T47D (cell line): ENCODE measurements around the gene PRKN.

Experiments used
- DNase-seq, 2 experiments: peaks; one replicate each; pipeline versions ENCODE4 v3.0.0 to v3.0.0-alpha.2; 2011 to 2012; ENCODE audit warnings: low read depth in 1 of 2, low spot score in 1 of 2
- JUND ChIP-seq: IDR thresholded peaks from 2 replicates; pipeline ENCODE4 v1.6.1; 2012; ENCODE audit warnings: low read depth
- in situ Hi-C: cut with HindIII; loops from 2 replicates; pipeline ENCODE4 v1.10.0; 2016; ENCODE audit warnings: low sequenced_read_pairs, low pct_unique_long_range_greater_than_20kb

The PRKN gene

GRCh38 chr6:162294029-162294428 lies 433.5 kb downstream of the PRKN start:
- no peak for DNase-seq

DNA sequence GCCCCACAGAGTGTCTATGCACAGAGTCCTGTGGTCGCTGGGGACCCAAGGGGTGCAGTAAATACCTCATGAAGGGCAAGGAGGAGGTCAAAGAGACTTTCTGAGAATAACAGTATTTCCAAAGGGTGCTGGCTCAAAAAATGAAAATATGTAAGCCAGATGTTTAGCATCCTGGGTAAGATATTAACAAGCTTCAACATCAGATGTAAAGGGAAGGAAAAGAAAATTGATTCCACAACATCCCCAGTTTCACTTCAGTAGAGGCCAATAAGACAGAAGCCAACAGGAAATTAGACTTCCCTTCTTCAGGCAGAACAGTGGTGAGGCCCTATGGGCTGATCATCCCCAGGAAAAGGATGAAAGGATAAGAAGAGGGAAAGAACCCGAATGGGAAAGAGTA lies 434.7 kb downstream of the PRKN start:
- no peak for DNase-seq
- in situ Hi-C loops: no loop called here
- no peak for TF ChIP-seq JUND

More at GRCh38 chr6:162294029-162294428, 433.5 kb downstream of the PRKN start:
- in situ Hi-C loops: no loop called here
- no peak for TF ChIP-seq JUND

- in situ Hi-C loops: no loop called here
- TF ChIP-seq JUND: no peak
- no peak for DNase-seq
These were observed 436.6 kb downstream of the PRKN start for GRCh38 chr6:162290846-162291465.

GRCh38 chr6:162289972-162290371 lies 437.6 kb downstream of the PRKN start:
- in situ Hi-C loops: no loop called here
- no peak for DNase-seq
- TF ChIP-seq JUND: no peak

- no peak for TF ChIP-seq JUND
- no peak for DNase-seq
- in situ Hi-C loops: no loop called here
These were observed 453.6 kb downstream of the PRKN start for GRCh38 chr6:162273986-162274385.

- no peak for DNase-seq
- no peak for TF ChIP-seq JUND
These were observed 455.6 kb downstream of the PRKN start for GRCh38 chr6:162271922-162272321.

GRCh38 chr6:162270966-162271365 lies 456.6 kb downstream of the PRKN start:
- in situ Hi-C loops: no loop called here
- TF ChIP-seq JUND: no peak
- no peak for DNase-seq

More at GRCh38 chr6:162271922-162272321, 455.6 kb downstream of the PRKN start:
- in situ Hi-C loops: no loop called here

DNA sequence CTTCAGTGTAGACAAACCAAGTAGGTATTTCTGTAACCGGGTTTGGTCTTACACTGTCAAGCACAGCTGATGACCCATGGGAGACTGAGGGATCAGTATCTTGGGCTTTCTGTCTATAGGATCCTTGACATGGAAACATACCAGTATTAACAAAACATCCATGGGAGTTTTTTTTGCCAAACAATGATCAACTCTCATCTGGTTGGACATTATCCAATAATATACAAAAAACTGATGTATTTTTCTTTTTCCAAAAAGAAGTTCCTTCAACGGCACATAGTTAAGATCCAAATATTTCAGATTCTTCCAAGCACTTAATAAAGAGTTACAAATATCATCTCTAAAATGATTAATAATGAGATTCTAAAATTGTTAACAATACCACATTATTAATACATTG lies 459.9 kb downstream of the PRKN start:
- no peak for TF ChIP-seq JUND
- in situ Hi-C loops: no loop called here
- no peak for DNase-seq

GRCh38 chr6:162267126-162267525 lies 460.4 kb downstream of the PRKN start:
- in situ Hi-C loops: no loop called here
- no peak for DNase-seq
- no peak for TF ChIP-seq JUND

DNA sequence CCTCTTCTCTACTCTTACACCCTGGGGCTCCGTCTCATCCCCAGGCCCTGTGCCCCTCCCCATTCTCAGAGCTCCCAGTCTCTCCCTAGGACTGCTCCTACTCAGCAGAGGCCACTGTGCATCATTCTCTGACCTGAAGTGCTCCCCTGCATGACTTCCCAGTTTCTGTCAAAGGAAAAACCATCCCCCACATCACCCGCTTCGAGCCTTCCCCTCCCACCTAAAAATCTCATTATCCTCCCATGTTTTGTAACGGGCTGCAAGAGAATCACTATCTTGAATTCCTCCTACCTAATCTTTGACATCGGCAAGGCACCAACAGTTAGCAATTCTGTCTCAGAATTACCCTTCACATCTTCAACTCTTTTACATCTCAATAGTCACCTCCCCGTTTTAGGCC lies 463.0 kb downstream of the PRKN start:
- DNase-seq: no peak
- in situ Hi-C loops: no loop called here
- TF ChIP-seq JUND: no peak

- in situ Hi-C loops: no loop called here
- DNase-seq: no peak
- TF ChIP-seq JUND: no peak
These were observed 464.9 kb downstream of the PRKN start for GRCh38 chr6:162262466-162263196.

DNA sequence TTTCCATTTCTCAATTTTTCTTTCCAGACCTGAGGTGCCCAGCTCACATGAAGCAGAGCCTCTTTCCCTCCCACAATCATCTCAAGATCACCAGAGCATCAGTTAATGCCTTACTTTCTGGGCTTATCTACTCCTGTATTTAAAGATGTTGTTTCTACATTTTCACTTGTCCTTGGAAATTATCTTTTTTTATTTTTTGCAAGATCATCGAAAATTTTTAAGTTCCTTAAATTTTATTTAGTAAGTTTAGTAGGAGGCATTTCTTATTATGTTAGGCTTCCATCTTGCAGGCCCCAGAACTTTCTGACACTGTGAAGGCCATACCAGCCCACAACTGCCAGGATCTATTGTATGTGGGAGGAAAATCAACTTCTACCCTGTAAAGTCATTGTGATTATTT lies 466.0 kb downstream of the PRKN start:
- in situ Hi-C loops: no loop called here
- DNase-seq: no peak
- no peak for TF ChIP-seq JUND

- DNase-seq: no peak
- TF ChIP-seq JUND: no peak
- in situ Hi-C loops: no loop called here
These were observed 467.5 kb downstream of the PRKN start for GRCh38 chr6:162260027-162260426.
